ENCODE results near the gene BEND5.

The BEND5 gene

DNA sequence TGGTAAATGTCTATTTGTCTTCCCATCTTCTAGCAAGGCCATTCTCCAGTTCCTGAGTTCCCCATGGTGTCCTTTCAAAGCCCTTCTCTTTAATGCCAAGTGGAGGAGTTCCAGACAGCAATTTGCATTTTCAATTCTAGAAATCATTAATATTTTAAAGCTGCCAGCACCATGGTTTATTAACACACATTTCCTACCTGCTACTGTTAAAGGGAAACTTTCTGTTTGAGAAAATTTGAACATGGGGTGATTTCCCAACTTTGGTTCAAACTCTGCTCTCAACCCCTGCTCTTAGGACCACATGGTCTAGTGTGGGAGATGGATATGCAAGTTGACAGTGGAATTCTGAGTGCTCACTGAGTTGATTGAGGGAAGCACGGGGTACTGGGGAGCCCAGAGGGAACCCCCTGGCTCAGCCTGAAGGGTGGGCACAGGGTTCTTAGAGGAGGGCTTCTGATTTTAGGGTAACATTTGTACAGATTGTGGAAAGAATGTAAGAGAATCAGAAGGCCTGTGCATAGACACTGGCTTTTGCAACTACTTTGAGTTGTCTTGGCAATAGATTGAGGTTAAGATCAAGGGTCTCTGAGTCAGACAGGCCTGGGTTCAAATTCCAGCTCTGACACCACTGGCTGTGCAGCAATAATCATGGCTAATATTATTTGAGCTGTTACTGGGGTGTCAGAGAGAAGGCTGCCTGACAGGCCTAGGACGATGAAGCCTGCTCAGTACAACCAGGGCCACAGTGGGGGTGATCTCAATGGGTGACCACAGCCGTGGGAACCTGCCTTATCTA is 97.8 kb downstream of the BEND5 start:
- no peak for DNase-seq
